Central memory CD8-positive, alpha-beta T cell (primary cell): Measurements from ENCODE around the gene LMAN1.

Source experiments
- ATAC-seq: fragments of 150-1000 bp; cut with Tn5 transposase; replicated peaks from 2 replicates; pipeline ENCODE4 v1.10.0; 2022; ENCODE audit warnings: mild to moderate bottlenecking, moderate FRiP score, moderate number of reproducible peaks; ENCODE audit not compliant: poor library complexity, severe bottlenecking; ENCODE audit errors: extremely low read depth
- DNase-seq, 2 donors: peaks; one replicate each; pipeline ENCODE4 v3.0.0; 2021; ENCODE audit warnings: low spot score in 2 of 2
- H3K27ac Mint-ChIP-seq: one replicate; pipeline ENCODE4 v1.8.0; 2022; ENCODE audit warnings: low read depth, mild to moderate bottlenecking, moderate library complexity, mixed read lengths
- H3K27me3 Mint-ChIP-seq: one replicate; pipeline ENCODE4 v1.8.0; 2022; ENCODE audit warnings: mixed read lengths
- H3K36me3 Mint-ChIP-seq: one replicate; pipeline ENCODE4 v1.8.0; 2022; ENCODE audit warnings: mild to moderate bottlenecking, moderate library complexity, mixed read lengths; ENCODE audit not compliant: insufficient read depth
- H3K4me1 Mint-ChIP-seq: one replicate; pipeline ENCODE4 v1.8.0; 2022; ENCODE audit warnings: mixed read lengths
- H3K4me3 Mint-ChIP-seq: one replicate; pipeline ENCODE4 v1.8.0; 2022; ENCODE audit warnings: mild to moderate bottlenecking, moderate library complexity, mixed read lengths
- H3K9me3 Mint-ChIP-seq: one replicate; pipeline ENCODE4 v1.8.0; 2022; ENCODE audit warnings: mixed read lengths

Gene LMAN1

GRCh38 chr18:59311631-59312030 lies 47.4 kb downstream of the LMAN1 start:
- Mint-ChIP-seq H3K36me3 (no peaks in the 10 kb centered on the region), H3K4me3 (no peak overlapping the region), H3K27me3 (peaks cover 80% of the 10 kb centered on the region), H3K4me1 (no peaks in the 10 kb centered on the region), H3K27ac (no peak overlapping the region), H3K9me3 (no peaks in the 10 kb centered on the region)
- no peak for ATAC-seq
- DNase-seq: no peak

- Mint-ChIP-seq H3K27me3 (peaks cover 84% of the 10 kb centered on the region), H3K36me3 (no peaks in the 10 kb centered on the region), H3K4me3 (peak overlapping the region; percentile 42), H3K9me3 (no peaks in the 10 kb centered on the region), H3K27ac (no peak overlapping the region), H3K4me1 (no peaks in the 10 kb centered on the region)
- DNase-seq (no peak), ATAC-seq (no peak)
Observed at GRCh38 chr18:59308938-59309260, 50.2 kb downstream of the LMAN1 start.

DNA sequence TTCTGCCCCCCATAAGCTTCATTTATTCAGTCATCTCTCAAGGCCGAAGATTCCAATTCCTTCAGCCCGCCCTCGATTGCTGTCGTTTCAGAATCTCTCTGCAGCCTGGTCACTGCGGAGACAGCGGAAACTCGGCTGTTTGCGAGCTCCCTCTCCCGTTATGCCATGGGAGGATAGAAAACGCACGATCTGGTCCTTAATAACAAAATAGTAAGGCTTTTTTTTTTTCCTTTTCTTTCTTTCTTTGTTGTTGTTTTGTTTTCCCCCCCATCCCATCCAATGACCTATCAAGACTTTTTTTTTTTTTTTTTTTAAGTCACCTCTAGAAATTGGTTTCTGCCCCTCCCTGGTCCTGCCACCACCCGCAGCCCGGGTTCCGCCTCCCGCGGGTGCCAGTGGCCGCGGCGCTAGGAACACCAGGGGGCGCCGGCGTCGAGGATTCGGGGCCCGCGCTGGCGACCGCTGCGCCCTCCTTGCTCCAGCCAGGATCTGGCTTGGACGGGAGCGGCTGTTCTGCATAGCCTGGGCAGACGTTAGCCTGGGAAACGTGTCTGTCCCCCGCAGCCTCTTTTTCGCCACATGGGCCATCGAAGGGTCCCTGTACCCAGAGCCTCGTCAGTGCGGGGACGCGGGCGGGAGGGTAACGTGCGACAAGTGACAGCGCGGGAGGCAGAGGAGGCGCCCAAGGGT lies 50.7 kb downstream of the LMAN1 start:
- Mint-ChIP-seq H3K4me1 (no peaks in the 10 kb centered on the region), H3K36me3 (no peaks in the 10 kb centered on the region), H3K4me3 (peak overlapping the region; percentile 42), H3K27ac (no peak overlapping the region), H3K9me3 (no peaks in the 10 kb centered on the region), H3K27me3 (peaks cover 80% of the 10 kb centered on the region)
- peak; percentile 33 to 46 for DNase-seq
- peak; percentile 58 for ATAC-seq

DNA sequence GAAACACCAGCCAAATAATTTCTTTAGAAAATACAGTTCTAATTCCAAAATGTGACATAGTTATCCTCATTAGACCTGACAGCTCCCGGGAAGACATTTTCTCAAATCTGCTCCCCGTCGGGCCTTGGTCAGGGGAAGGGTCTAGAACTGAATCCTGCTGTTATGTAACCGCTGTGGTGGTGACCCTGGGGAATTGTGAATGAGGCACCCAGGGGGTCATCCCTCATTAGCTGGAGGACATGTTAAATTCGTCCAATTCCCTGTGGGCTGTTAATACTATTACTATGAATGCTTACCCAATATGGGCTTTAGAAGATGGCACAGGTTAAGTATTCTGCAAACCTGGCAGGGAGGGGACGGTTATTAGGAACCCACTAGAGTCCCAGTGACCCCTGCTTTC lies 52.4 kb downstream of the LMAN1 start:
- no peaks in the 10 kb centered on the region for H3K4me1 Mint-ChIP-seq
- no peak for DNase-seq
- no peaks in the 10 kb centered on the region for H3K36me3 Mint-ChIP-seq
- no peak overlapping the region for H3K4me3 Mint-ChIP-seq
- peaks cover 67% of the 10 kb centered on the region for H3K27me3 Mint-ChIP-seq
- no peak for ATAC-seq
- H3K9me3 Mint-ChIP-seq: no peaks in the 10 kb centered on the region
- H3K27ac Mint-ChIP-seq: no peak overlapping the region

DNA sequence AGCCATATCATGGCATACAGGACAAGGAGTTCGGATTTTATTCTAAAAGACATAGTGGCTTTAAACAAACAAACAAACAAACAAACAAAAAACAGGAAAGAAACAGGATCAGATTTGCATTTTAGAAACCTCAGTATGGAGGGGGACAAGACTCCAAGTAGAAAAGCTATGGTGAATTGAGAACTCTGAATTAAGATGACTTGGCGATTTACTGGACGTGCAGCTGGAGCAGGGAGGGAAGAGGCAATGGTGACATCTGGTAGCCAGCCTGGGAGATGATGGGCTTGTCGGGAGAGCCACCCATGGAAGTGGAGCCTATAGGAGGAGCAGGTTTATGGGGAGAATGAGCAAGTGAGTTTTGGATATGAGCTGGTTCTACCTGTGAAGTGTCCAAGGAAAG lies 53.8 kb downstream of the LMAN1 start:
- DNase-seq (no peak), ATAC-seq (no peak)
- Mint-ChIP-seq H3K36me3 (no peaks in the 10 kb centered on the region), H3K27ac (no peak overlapping the region), H3K27me3 (peaks cover 53% of the 10 kb centered on the region), H3K4me3 (no peak overlapping the region), H3K4me1 (no peaks in the 10 kb centered on the region), H3K9me3 (no peaks in the 10 kb centered on the region)

- DNase-seq (no peak), ATAC-seq (no peak)
- Mint-ChIP-seq H3K4me1 (no peaks in the 10 kb centered on the region), H3K9me3 (no peaks in the 10 kb centered on the region), H3K36me3 (no peaks in the 10 kb centered on the region), H3K27me3 (peaks cover 50% of the 10 kb centered on the region), H3K27ac (no peak overlapping the region), H3K4me3 (no peak overlapping the region)
Observed at GRCh38 chr18:59303656-59304195, 55.3 kb downstream of the LMAN1 start.

DNA sequence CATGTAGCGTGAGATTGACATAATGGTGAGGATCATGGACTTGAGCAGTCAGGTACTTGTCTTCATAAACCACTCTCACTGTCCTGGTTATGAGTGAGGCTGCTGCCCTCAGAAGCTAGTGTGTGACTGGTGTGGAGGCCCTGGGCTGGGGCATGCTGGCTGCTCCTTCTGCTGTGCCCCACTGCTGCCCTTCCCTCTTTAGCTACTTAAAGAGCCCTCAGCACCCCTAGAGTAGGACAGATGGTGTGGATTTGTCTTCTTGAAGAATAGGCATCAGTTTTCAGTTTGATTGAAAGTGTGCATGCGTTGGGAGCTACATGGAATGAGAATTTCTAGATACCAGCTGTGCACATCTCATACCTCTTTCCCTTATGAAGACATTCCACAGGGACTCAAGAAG lies 56.1 kb downstream of the LMAN1 start:
- H3K9me3 Mint-ChIP-seq: no peaks in the 10 kb centered on the region
- H3K27ac Mint-ChIP-seq: no peak overlapping the region
- H3K4me3 Mint-ChIP-seq: no peak overlapping the region
- peaks cover 51% of the 10 kb centered on the region for H3K27me3 Mint-ChIP-seq
- ATAC-seq (no peak), DNase-seq (no peak)
- H3K4me1 Mint-ChIP-seq: no peaks in the 10 kb centered on the region
- no peaks in the 10 kb centered on the region for H3K36me3 Mint-ChIP-seq

DNA sequence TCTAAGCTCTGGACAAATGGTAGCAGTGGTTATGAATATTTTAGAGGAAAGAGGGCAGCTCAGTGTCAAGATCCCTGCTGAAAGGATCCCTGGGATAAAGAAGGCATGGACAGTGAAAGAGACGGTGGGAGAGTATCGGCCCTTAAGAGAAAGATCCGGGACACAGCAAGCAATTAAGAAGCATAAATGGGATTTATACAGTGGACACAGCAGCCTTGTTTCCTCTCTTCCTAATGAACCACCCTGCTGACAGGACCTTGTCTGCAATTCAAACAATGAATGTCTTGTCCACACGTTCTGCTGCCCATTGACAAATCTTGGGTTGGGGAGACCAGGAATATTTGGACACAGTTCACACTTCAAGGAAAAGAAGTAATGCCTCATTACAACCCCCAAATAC lies 57.1 kb downstream of the LMAN1 start:
- DNase-seq (no peak), ATAC-seq (no peak)
- Mint-ChIP-seq H3K9me3 (no peaks in the 10 kb centered on the region), H3K27me3 (peaks cover 44% of the 10 kb centered on the region), H3K36me3 (no peaks in the 10 kb centered on the region), H3K27ac (no peak overlapping the region), H3K4me3 (no peak overlapping the region), H3K4me1 (no peaks in the 10 kb centered on the region)

GRCh38 chr18:59300676-59301285 lies 58.3 kb downstream of the LMAN1 start:
- peaks cover 33% of the 10 kb centered on the region for H3K27me3 Mint-ChIP-seq
- no peak overlapping the region for H3K4me3 Mint-ChIP-seq
- no peaks in the 10 kb centered on the region for H3K9me3 Mint-ChIP-seq
- no peak overlapping the region for H3K27ac Mint-ChIP-seq
- no peaks in the 10 kb centered on the region for H3K4me1 Mint-ChIP-seq
- ATAC-seq: no peak
- DNase-seq: no peak
- H3K36me3 Mint-ChIP-seq: no peaks in the 10 kb centered on the region

DNA sequence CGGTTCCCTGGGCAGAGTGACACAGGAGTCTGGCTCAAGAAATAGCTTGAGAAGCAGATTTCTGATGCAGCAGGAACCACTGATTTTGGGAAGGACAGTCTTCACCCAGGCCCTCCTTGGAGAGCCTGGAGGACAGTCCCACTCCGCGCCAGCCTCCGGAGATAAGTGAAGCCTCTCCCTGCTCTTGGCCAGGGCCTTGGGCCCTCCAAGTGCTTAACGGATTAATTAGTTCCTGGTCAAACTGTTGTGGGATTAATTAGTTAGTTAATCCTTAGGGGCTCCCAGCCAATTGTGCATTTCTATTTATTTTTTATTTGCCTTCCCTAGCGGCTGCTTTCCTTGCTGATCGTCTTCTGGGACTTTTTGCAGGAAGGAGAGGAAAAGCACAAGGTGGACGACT lies 60.2 kb downstream of the LMAN1 start:
- DNase-seq (no peak), ATAC-seq (no peak)
- H3K9me3 Mint-ChIP-seq: no peaks in the 10 kb centered on the region
- no peaks in the 10 kb centered on the region for H3K4me1 Mint-ChIP-seq
- H3K36me3 Mint-ChIP-seq: no peaks in the 10 kb centered on the region
- H3K4me3 Mint-ChIP-seq: no peak overlapping the region
- peaks cover 33% of the 10 kb centered on the region for H3K27me3 Mint-ChIP-seq
- H3K27ac Mint-ChIP-seq: no peak overlapping the region

DNA sequence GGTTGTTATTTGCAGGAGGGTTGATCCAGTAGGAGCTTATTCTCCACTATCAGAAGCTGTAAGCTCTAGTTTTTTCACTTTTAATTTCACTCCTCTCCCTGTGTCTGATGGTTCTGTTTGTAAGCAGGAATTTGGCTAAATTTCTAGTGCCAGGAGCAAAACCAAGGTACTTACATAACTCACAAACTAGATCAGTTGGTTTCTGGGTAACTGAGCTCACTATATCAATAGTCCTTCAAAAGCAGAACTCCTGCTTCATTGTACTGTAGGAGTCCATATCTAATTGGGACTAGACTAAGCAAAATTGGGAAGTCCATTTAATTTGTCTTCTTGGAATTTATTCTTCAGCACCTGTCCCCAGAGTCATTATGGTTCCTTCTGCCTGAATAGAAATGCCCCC lies 65.7 kb downstream of the LMAN1 start:
- DNase-seq (no peak), ATAC-seq (no peak)
- Mint-ChIP-seq H3K36me3 (no peaks in the 10 kb centered on the region), H3K27ac (no peak overlapping the region), H3K4me3 (no peak overlapping the region), H3K4me1 (no peaks in the 10 kb centered on the region), H3K9me3 (no peaks in the 10 kb centered on the region), H3K27me3 (peaks cover 47% of the 10 kb centered on the region)

- no peak overlapping the region for H3K4me3 Mint-ChIP-seq
- DNase-seq (no peak), ATAC-seq (no peak)
- peaks cover 52% of the 10 kb centered on the region for H3K27me3 Mint-ChIP-seq
- no peaks in the 10 kb centered on the region for H3K9me3 Mint-ChIP-seq
- peaks cover 2% of the 10 kb centered on the region for H3K36me3 Mint-ChIP-seq
- H3K27ac Mint-ChIP-seq: no peak overlapping the region
- H3K4me1 Mint-ChIP-seq: no peaks in the 10 kb centered on the region
Observed at GRCh38 chr18:59286341-59286740, 72.7 kb downstream of the LMAN1 start.

DNA sequence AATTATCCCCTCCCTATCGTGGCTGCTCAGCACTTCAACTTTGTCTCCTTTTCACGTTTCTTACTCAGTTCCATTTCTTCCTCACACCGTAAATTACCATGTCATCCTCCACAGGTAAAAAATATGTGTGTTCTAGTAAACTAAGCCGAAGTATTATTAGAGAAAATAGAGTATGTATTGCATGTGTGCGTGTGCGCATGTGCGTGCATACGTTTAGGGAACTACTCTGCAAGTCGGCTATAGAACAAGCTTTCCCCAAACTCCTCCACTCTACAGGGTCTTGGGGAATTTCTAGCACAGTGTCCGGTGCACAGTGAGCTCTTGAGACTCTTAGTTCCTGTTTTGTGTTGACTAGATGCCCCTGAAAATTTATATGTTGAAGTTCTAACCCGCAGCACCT lies 76.7 kb downstream of the LMAN1 start:
- Mint-ChIP-seq H3K9me3 (no peaks in the 10 kb centered on the region), H3K4me1 (no peaks in the 10 kb centered on the region), H3K36me3 (peaks cover 2% of the 10 kb centered on the region), H3K27me3 (peaks cover 79% of the 10 kb centered on the region), H3K4me3 (no peak overlapping the region), H3K27ac (no peak overlapping the region)
- no peak for ATAC-seq
- DNase-seq: no peak
